Measurements from ENCODE around the gene NRG3.

DNA sequence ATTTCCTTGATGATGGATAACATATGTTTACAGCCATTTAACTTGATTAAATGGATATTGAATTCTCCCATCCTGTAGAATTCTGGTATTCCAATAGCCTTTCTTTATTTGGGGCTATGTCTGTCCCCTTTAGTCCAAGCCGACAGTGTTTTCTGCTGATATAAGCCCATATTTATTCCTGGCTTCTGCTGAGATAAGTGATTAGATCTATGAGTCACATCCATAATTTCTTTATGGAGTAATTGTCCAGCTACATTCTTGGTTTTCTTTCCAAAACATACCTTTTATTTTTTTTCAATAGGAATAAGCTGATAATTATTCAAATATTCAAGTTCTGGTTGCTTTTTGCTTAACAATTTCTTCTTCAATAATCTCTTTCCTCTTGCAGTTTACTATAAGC lies 106.7 kb downstream of the NRG3 start:
- TF ChIP-seq CTCF (IDR thresholded peaks at IDR 0.05) (no peak), POLR2A (IDR thresholded peaks at IDR 0.05) (no peak), POLR2AphosphoS5 (IDR thresholded peaks at IDR 0.05) (no peak)

All from gastroesophageal sphincter (tissue), 3 donors.